Measurements from ENCODE around the gene GPRIN1.
"Not testable (repeated sequence)": the region's sequence is repeated elsewhere in the genome, so short reads cannot be mapped to it uniquely, and the experiment has no call there.

GPRIN1 gene

DNA sequence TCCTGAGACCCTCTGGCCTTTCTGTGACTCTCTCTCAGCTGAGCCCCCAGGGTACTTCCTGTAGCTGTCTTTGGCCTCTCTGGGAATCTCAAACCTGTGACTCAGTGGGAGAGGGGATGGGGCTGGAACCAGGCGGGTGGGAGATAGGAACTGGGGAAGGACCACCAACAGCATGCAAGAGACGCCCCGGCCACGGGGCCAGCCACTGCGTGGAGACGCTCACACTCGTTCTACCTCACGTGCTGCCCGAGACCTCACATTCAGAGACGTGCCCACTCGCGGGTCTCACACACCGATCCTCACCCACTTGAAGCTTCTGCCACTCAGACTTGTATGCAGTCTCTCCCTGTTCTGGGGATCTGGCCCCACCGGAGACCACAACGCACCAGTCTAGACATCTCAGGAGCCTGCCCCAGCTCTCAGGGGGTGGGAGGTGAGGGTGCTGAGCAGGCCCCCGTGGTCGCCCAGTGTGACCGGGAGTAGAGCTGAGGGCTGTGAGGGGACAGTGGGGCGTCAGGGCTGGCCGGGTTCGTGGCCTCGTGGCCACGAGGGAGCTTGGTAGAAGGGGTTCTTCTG is 13.8 kb downstream of the GPRIN1 start:
- TF ChIP-seq, protein P1, sequence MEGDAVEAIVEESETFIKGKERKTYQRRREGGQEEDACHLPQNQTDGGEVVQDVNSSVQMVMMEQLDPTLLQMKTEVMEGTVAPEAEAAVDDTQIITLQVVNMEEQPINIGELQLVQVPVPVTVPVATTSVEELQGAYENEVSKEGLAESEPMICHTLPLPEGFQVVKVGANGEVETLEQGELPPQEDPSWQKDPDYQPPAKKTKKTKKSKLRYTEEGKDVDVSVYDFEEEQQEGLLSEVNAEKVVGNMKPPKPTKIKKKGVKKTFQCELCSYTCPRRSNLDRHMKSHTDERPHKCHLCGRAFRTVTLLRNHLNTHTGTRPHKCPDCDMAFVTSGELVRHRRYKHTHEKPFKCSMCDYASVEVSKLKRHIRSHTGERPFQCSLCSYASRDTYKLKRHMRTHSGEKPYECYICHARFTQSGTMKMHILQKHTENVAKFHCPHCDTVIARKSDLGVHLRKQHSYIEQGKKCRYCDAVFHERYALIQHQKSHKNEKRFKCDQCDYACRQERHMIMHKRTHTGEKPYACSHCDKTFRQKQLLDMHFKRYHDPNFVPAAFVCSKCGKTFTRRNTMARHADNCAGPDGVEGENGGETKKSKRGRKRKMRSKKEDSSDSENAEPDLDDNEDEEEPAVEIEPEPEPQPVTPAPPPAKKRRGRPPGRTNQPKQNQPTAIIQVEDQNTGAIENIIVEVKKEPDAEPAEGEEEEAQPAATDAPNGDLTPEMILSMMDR (IDR thresholded peaks at IDR 0.05; ENCODE audit: borderline replicate concordance, control extremely low read depth, extremely low read depth, insufficient read depth, missing control alignments): no peak
- in situ Hi-C loops (cut with MboI; ENCODE audit: low sequenced_read_pairs, unreplicated experiment): loop anchor here (25.0 kb wide), 1 partner anchor 184 kb away; the partner anchor contains the start of gene CLTB
- DNase-seq (ENCODE audit: low spot score): no peak

DNA sequence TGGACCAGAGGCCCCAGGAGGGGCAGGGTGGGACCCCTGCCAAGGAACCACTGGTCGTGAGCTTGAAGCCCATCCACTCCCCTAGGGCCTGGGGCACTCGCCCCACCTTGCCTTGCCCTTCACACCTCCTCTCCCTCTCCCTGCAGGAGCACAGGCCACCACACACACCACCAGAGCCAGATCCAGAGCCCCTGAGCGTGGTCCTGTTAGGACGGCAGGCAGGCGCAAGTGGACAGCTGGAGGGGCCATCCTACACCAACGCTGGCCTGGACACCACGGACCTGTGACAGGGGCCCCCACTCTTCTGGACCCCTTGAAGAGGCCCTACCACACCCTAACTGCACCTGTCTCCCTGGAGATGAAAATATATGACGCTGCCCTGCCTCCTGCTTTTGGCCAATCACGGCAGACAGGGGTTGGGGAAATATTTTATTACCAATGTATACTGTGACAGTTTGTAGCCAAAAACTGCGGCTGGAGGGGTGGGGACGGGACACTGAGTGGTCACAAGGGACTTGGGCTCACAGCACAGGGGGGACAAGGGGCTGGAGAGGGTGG is 14.5 kb downstream of the GPRIN1 start:
- in situ Hi-C loops (cut with MboI; ENCODE audit: low sequenced_read_pairs, unreplicated experiment): loop anchor here (25.0 kb wide), 1 partner anchor 183 kb away; the partner anchor contains the start of gene CLTB
- TF ChIP-seq, protein P1 (IDR thresholded peaks at IDR 0.05; ENCODE audit: borderline replicate concordance, control extremely low read depth, extremely low read depth, insufficient read depth, missing control alignments): no peak
- no peak for DNase-seq (ENCODE audit: low spot score)

DNA sequence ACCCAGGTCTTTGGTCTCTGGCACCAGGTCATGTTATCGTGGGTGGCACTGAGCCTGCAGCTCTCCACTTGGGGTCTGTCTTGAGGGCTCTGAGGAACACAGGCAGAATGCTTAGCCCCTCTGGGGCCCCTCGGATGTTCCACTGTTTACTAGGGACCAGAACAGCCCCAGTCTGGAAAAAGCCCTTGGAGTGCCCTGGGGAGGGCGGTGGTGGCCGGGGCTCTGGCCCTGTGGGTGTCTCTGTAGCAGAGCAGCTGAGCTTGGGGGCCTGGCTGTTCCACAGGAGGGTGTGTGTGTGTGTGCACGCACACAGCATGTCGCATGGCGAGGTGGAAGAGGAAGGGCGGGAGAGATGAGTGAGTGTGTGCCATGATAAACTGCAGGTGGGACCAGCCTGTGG is 15.4 kb downstream of the GPRIN1 start:
- TF ChIP-seq, protein P1 (IDR thresholded peaks at IDR 0.05; ENCODE audit: borderline replicate concordance, control extremely low read depth, extremely low read depth, insufficient read depth, missing control alignments): no peak
- in situ Hi-C loops (cut with MboI; ENCODE audit: low sequenced_read_pairs, unreplicated experiment): loop anchor here (25.0 kb wide), 1 partner anchor 182 kb away; the partner anchor contains the start of gene CLTB
- DNase-seq (ENCODE audit: low spot score): no peak

DNA sequence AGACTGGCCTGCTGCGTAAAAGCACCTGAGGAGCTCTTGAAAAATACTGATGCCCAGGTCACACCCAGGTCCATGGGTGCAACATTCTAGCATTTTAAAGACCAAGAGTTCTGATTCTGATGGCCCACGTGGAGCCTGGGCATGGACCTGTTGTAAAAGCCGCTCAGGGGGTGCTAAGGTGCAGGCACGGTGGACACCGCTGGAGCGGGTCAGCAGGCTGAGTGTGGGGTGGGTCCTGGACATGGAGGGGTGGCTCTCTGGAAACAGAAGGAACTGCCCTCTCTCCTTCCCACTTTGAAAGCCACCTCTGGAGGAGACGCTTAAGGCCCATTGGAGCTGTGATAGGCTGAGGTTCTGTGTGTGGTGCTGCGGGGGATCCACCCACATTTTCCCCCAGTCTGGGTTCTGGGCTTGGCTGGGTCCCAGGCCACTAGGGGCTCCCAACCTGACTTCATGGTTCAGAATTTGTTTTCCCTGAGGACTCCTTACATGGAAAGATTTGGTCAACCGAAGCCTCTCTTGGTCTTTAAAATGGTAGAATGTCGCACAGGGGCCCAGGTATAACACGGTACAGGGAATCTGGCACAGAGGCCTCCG is 16.6 kb downstream of the GPRIN1 start:
- no peak for DNase-seq (ENCODE audit: low spot score)
- in situ Hi-C loops (cut with MboI; ENCODE audit: low sequenced_read_pairs, unreplicated experiment): loop anchor here (25.0 kb wide), 1 partner anchor 181 kb away; the partner anchor contains the start of gene CLTB
- TF ChIP-seq, protein P1 (IDR thresholded peaks at IDR 0.05; ENCODE audit: borderline replicate concordance, control extremely low read depth, extremely low read depth, insufficient read depth, missing control alignments): no peak

DNA sequence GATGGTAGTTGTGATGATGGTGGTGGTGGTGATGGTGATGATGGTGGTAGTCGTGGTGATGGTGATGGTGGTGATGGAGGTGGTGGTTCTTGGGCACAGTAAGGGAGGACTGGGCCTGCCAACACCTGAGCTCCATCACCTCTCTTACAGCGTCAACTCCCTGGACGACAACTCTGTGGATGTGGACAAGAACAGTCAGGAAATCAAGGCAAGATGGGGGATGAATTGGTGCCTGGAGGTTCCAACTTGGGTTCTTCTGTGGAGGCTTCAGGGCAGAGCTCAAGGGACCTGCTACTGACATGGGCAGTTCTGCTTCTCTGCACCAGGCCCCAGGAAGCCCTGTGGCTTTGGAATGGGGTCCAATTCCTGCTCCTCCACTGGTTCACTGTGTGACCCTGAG is 17.4 kb downstream of the GPRIN1 start:
- in situ Hi-C loops (cut with MboI; ENCODE audit: low sequenced_read_pairs, unreplicated experiment): loop anchor here (25.0 kb wide), 1 partner anchor 180 kb away; the partner anchor contains the start of gene CLTB

DNA sequence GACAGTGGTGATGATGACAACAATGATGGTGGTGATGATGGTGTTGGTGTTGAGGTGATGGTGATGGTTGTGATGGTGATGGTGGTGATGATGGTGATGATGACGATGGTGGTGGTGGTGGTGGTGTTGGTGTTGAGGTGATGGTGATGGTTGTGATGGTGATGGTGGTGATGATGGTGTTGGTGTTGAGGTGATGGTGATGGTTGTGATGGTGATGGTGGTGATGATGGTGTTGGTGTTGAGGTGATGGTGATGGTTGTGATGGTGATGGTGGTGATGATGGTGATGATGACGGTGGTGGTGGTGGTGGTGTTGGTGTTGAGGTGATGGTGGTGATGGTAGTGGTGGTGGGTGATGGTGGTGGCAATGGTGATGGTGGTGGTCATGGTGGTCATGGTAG is 18.3 kb downstream of the GPRIN1 start:
- DNase-seq (ENCODE audit: low spot score): not testable (repeated sequence)
- in situ Hi-C loops (cut with MboI; ENCODE audit: low sequenced_read_pairs, unreplicated experiment): loop anchor here (25.0 kb wide), 1 partner anchor 179 kb away; the partner anchor contains the start of gene CLTB

More for the DNA sequence above, 17.4 kb downstream of the GPRIN1 start:
- DNase-seq (ENCODE audit: low spot score): no peak
- TF ChIP-seq, protein P1 (IDR thresholded peaks at IDR 0.05; ENCODE audit: borderline replicate concordance, control extremely low read depth, extremely low read depth, insufficient read depth, missing control alignments): no peak

Measured in GM13976 (cell line).